Osteocyte (in vitro differentiated cells): ENCODE data around the gene DEF6. TPM values are rescaled to one million over a fixed set of nuclear protein-coding genes. Genes with fewer than 3 reads are reported as not detected.

Experiments
- DNase-seq: peaks from one replicate; pipeline ENCODE4 v3.0.0; 2021; ENCODE audit warnings: mixed read lengths; ENCODE audit not compliant: unreplicated experiment; ENCODE audit errors: extremely low spot score
- H3K27ac Mint-ChIP-seq: one replicate; pipeline ENCODE4 v1.8.0; 2021; ENCODE audit warnings: mild to moderate bottlenecking, mixed read lengths; ENCODE audit not compliant: unreplicated experiment
- H3K27me3 Mint-ChIP-seq: one replicate; pipeline ENCODE4 v1.8.0; 2021; ENCODE audit warnings: mixed read lengths; ENCODE audit not compliant: unreplicated experiment
- H3K36me3 Mint-ChIP-seq: one replicate; pipeline ENCODE4 v1.8.0; 2021; ENCODE audit warnings: mixed read lengths; ENCODE audit not compliant: unreplicated experiment
- H3K4me1 Mint-ChIP-seq: one replicate; pipeline ENCODE4 v1.8.0; 2021; ENCODE audit warnings: mixed read lengths; ENCODE audit not compliant: unreplicated experiment
- H3K4me3 Mint-ChIP-seq: one replicate; pipeline ENCODE4 v1.8.0; 2021; ENCODE audit warnings: mild to moderate bottlenecking, moderate library complexity, mixed read lengths; ENCODE audit not compliant: unreplicated experiment
- H3K9me3 Mint-ChIP-seq: one replicate; pipeline ENCODE4 v1.8.0; 2021; ENCODE audit warnings: mixed read lengths; ENCODE audit not compliant: unreplicated experiment
- total RNA-seq: library from RNA; stranded (reverse); gene quantifications from 2 replicates; pipeline ENCODE4 v1.2.1, GENCODE V29; 2021
- TF ChIP-seq, protein P1 (sequence below): fragments of 200-600 bp; sonication (generic); IDR thresholded peaks from 2 replicates; pipeline ENCODE4 v1.5.0; 2021; ENCODE audit warnings: antibody characterized with exemption, mild to moderate bottlenecking, moderate library complexity

DEF6 gene
- total RNA-seq, 1 donor from 2014 or later = 0.59 TPM

DNA sequence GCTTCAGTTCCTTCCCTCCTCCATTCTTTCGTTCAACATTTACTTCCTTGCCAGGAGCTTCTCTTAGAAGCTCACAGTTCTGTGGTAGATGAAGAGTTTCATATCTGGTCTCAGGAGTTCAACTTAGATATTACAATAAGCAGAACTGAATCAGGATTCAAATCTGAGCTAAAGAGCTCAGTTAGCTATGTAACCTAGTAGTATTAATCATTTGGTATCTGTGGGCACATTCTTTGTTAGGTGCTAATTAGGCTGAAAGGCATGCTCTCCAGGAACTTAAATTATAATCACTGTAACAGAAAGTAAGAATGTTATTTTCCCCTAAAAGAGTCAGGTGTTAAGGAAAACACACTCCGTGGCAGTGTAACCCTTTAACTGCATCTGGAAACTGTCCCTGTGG is 29.7 kb upstream of the DEF6 start:
- no peak overlapping the region for H3K4me3 Mint-ChIP-seq
- no peaks in the 10 kb centered on the region for H3K27me3 Mint-ChIP-seq
- H3K27ac Mint-ChIP-seq = no peak overlapping the region
- TF ChIP-seq, protein P1, sequence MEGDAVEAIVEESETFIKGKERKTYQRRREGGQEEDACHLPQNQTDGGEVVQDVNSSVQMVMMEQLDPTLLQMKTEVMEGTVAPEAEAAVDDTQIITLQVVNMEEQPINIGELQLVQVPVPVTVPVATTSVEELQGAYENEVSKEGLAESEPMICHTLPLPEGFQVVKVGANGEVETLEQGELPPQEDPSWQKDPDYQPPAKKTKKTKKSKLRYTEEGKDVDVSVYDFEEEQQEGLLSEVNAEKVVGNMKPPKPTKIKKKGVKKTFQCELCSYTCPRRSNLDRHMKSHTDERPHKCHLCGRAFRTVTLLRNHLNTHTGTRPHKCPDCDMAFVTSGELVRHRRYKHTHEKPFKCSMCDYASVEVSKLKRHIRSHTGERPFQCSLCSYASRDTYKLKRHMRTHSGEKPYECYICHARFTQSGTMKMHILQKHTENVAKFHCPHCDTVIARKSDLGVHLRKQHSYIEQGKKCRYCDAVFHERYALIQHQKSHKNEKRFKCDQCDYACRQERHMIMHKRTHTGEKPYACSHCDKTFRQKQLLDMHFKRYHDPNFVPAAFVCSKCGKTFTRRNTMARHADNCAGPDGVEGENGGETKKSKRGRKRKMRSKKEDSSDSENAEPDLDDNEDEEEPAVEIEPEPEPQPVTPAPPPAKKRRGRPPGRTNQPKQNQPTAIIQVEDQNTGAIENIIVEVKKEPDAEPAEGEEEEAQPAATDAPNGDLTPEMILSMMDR = no peak
- no peak for DNase-seq
- H3K9me3 Mint-ChIP-seq = no peaks in the 10 kb centered on the region
- H3K36me3 Mint-ChIP-seq = peaks cover 5% of the 10 kb centered on the region
- H3K4me1 Mint-ChIP-seq = peaks cover 5% of the 10 kb centered on the region

DNA sequence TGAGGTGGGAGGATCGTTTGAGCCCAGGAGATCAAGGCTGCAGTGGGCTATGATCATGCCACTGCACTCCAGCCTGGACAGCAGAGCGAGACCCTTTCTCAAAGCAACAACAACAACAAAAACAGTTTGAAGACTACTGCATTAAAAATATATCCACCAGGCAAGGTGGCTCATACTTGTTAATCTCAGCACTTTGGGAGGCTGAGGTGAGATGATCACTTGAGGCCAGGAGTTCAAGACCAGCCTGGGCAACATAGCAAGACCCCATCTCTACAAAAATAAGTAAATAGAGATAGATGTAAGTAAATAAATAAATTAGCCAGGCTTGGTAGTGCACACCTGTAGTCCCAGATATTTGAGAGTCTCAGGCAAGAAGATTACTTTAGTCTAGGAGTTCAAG is 25.6 kb upstream of the DEF6 start:
- no peak overlapping the region for H3K27ac Mint-ChIP-seq

DNA sequence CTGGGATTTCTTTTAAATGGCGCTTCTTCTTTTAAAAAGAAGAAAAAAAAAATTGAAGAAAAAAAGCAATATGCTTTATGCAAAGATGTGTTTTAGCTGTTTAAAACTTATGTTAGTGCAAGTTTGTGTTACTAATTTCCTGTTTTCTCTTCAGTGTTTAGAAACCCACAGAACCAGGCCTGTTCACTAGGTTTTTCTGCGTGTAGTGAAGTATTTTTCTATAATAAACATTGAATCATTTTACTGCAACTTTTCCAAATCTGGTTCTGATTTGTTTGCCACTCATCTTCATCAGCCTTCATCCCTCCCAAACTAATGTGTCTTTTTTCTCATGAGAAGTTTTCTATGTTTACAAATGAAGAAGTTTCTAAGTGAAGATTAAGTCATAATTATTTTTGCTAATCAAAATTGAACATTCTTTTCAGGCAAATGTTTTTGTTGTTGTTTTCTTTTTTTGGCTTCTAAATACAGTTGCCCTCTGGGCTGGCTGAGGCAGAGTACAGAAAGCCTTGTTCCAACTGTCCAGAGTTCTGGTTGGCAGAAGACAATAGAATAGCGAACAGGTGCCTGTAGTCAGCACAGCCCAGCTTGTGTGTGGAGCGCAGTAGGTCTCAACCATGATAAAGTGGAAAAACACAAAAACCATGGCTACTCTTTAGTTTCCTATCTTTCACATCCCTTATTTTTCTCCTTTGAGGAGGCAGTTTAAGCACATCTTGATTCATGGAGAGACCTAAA is 23.6 kb upstream of the DEF6 start:
- peaks cover 2% of the 10 kb centered on the region for H3K36me3 Mint-ChIP-seq

More for the DNA sequence above, 25.6 kb upstream of the DEF6 start:
- no peaks in the 10 kb centered on the region for H3K9me3 Mint-ChIP-seq
- no peak overlapping the region for H3K4me3 Mint-ChIP-seq
- DNase-seq = no peak
- H3K27me3 Mint-ChIP-seq = no peaks in the 10 kb centered on the region
- TF ChIP-seq, protein P1 = no peak
- H3K36me3 Mint-ChIP-seq = peaks cover 7% of the 10 kb centered on the region
- peaks cover 2% of the 10 kb centered on the region for H3K4me1 Mint-ChIP-seq

DNA sequence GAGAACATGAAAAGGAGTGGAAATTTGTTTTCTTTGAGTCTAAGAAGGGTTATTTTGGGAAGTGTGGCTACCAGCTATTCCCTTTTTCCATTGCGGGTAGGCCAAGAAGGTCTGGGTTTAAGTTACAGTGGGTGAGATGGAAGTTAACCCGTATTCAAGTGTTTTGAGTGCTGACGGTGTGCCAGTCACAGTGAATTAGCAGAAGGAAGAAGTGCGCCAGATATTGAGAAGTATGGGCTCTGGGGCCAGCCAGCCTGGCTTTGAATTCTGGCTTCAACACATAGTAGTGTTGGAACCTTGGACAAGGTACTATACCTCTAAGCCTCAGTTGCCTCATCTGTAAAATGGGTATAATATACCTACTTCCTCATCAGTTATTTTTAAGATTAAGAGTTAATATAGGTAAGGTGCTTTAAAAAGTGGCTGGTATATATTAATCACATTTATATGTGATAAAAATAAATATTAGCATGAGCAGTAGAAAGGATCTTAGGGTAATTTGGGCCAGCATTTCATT is 21.8 kb upstream of the DEF6 start:
- Mint-ChIP-seq H3K27ac (no peak overlapping the region), H3K4me1 (peaks cover 6% of the 10 kb centered on the region), H3K9me3 (no peaks in the 10 kb centered on the region), H3K27me3 (no peaks in the 10 kb centered on the region), H3K36me3 (peaks cover 2% of the 10 kb centered on the region), H3K4me3 (no peak overlapping the region)
- DNase-seq = no peak
- TF ChIP-seq, protein P1 = no peak

More for the DNA sequence above, 23.6 kb upstream of the DEF6 start:
- H3K4me1 Mint-ChIP-seq = peaks cover 2% of the 10 kb centered on the region
- no peak overlapping the region for H3K27ac Mint-ChIP-seq
- DNase-seq = no peak
- H3K27me3 Mint-ChIP-seq = no peaks in the 10 kb centered on the region
- no peaks in the 10 kb centered on the region for H3K9me3 Mint-ChIP-seq
- no peak overlapping the region for H3K4me3 Mint-ChIP-seq
- TF ChIP-seq, protein P1 = no peak

DNA sequence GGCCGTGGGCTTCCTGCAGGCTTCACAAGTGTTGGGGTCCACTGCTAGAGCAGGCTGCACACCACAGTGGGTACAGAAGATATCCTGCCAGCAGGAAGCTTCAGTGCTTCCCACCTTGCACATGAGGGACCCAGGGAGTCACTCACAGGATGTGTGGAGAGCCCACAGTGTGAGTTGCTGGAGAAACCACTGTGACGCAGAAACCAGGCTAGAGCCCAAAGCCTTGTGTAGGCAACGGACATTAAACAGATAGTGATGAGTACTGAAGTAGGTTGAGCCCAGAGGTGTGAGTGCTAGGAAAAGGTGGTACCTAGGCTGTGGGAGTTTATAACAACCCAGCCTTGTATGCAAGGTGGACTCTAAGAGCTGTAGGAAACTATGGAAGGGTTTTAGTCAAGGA is 18.9 kb upstream of the DEF6 start:
- TF ChIP-seq, protein P1 = no peak
- H3K36me3 Mint-ChIP-seq = peaks cover 17% of the 10 kb centered on the region
- peaks cover 8% of the 10 kb centered on the region for H3K4me1 Mint-ChIP-seq
- H3K27ac Mint-ChIP-seq = no peak overlapping the region
- H3K9me3 Mint-ChIP-seq = no peaks in the 10 kb centered on the region
- DNase-seq = no peak
- H3K27me3 Mint-ChIP-seq = no peaks in the 10 kb centered on the region
- H3K4me3 Mint-ChIP-seq = no peak overlapping the region
